Right lobe of liver (tissue), 6 donors: Measurements from ENCODE around the gene ACSBG1. TPM values are rescaled to one million over a fixed set of nuclear protein-coding genes. Genes with fewer than 3 reads are reported as not detected.

Experiments
- ATAC-seq, 4 donors: fragments of 200-7000 bp; cut with Tn5 transposase; one replicate each; pipeline ENCODE4 v1.9.1; 2020; ENCODE audit warnings: mild to moderate bottlenecking in 4 of 4, moderate library complexity in 4 of 4
- DNase-seq, 3 donors: peaks; one replicate each; pipeline ENCODE4 v3.0.0-alpha.2; 2020
- H3K27ac ChIP-seq, 3 donors: fragments of 200-600 bp; one replicate each; pipeline ENCODE4 v1.8.0; 2022
- H3K27me3 ChIP-seq, 2 donors: fragments of 200-600 bp; one replicate each; pipeline ENCODE4 v1.8.0; 2022
- H3K36me3 ChIP-seq, 4 donors: fragments of 200-600 bp; sonication (generic) in 1 of 4; one replicate each; pipeline versions ENCODE4 v1.5.1 to v1.8.0; 2017 to 2022; ENCODE audit warnings: control low read depth in 1 of 4
- H3K4me1 ChIP-seq, 4 donors: fragments of 200-600 bp; sonication (generic) in 1 of 4; one replicate each; pipeline versions ENCODE4 v1.5.1 to v1.8.0; 2017 to 2022; ENCODE audit warnings: control low read depth in 1 of 4
- H3K4me3 ChIP-seq, 3 donors: fragments of 200-600 bp; one replicate each; pipeline ENCODE4 v1.8.0; 2022
- H3K9me3 ChIP-seq, 4 donors: fragments of 200-600 bp; sonication (generic) in 1 of 4; one replicate each; pipeline versions ENCODE4 v1.5.1 to v1.8.0; 2017 to 2022; ENCODE audit warnings: control low read depth in 1 of 4
- CTCF ChIP-seq, 4 donors: fragments of 200-600 bp in 3 of 4; fragments of 450-650 bp in 1 of 4; IDR thresholded peaks; one replicate each; pipeline versions ENCODE4 v1.5.1 to v1.8.0; 2016 to 2022; ENCODE audit warnings: antibody characterized with exemption in 4 of 4, mild to moderate bottlenecking in 2 of 4
- POLR2A ChIP-seq: fragments of 450-650 bp; IDR thresholded peaks from one replicate; pipeline ENCODE4 v1.6.1; 2017; ENCODE audit warnings: antibody characterized with exemption, mild to moderate bottlenecking
- WGBS: methylation state at CpG from one replicate; pipeline ENCODE4 v1.1.6; 2018; ENCODE audit warnings: low coverage, low lambda C conversion rate; ENCODE audit not compliant: insufficient coverage; ENCODE audit errors: missing lambda C conversion rate; 5-methylcytosine and 5-hydroxymethylcytosine counted together
- intact Hi-C, 2 donors: fragments of 100-400 bp; cut with DNase I; formaldehyde crosslinking; loops; one replicate each; pipeline versions ENCODE4 v1.11.2 to v1.14.1; 2022
- total RNA-seq, 6 experiments: library from RNA; depleted of rRNA in 2 of 6; stranded (reverse); fragments of >200 nt in 2 of 6; fragmentation: NEBNext Ultra II Directional in 3 of 6; extraction: Animal tissue kit (Norgen Biotek cat#: 25700) in 3 of 6; gene quantifications; one replicate each; pipeline versions ENCODE4 v1.1.0 to v1.2.4, GENCODE V29; 2016 to 2023
- donor health status: DM: no; HTN: yes; CAD: no.
- donor health status: DM: no; HTN: no; CAD: no.
- donor health status: DM: no; HTN: no; CAD: no.
- donor health status: DM: no; HTN: yes; CAD: no.
- donor health status: DM: no; HTN: yes; CAD: no.

Gene ACSBG1
- total RNA-seq, 6 experiments from 2014 or later: not detected

GRCh38 chr15:78159395-78159794 lies 75.0 kb downstream of the ACSBG1 start:
- H3K27me3 ChIP-seq: no peaks in the 10 kb centered on the region
- WGBS: 100% methylated on average over 2 of the region's 3 CpGs
- H3K4me3 ChIP-seq: no peak overlapping the region
- peaks cover 0 to 64% (median 10%) of the 10 kb centered on the region in 4 donors for H3K36me3 ChIP-seq
- no peaks in the 10 kb centered on the region for H3K4me1 ChIP-seq
- H3K27ac ChIP-seq: no peak overlapping the region
- ATAC-seq (no peak), DNase-seq (no peak)
- intact Hi-C loops: no loop called here
- no peaks in the 10 kb centered on the region for H3K9me3 ChIP-seq
- TF ChIP-seq CTCF (IDR thresholded peaks at IDR 0.05) (no peak), POLR2A (no peak)

- no peak for TF ChIP-seq CTCF (IDR thresholded peaks at IDR 0.05)
- no peak for TF ChIP-seq POLR2A
- DNase-seq (no peak), ATAC-seq (no peak)
- H3K27ac ChIP-seq: no peak overlapping the region
- 35% methylated on average over 2 of the region's 2 CpGs for WGBS
- H3K4me3 ChIP-seq: no peak overlapping the region
- H3K4me1 ChIP-seq: no peaks in the 10 kb centered on the region
- H3K27me3 ChIP-seq: no peaks in the 10 kb centered on the region
- no peaks in the 10 kb centered on the region for H3K9me3 ChIP-seq
- peaks cover 0 to 46% (median 5%) of the 10 kb centered on the region in 4 donors for H3K36me3 ChIP-seq
- intact Hi-C loops: no loop called here
Observed at GRCh38 chr15:78157203-78157602, 77.2 kb downstream of the ACSBG1 start.

GRCh38 chr15:78156653-78157052 lies 77.7 kb downstream of the ACSBG1 start:
- Histone ChIP-seq H3K4me3 (no peak overlapping the region), H3K27ac (no peak overlapping the region), H3K27me3 (no peaks in the 10 kb centered on the region), H3K4me1 (no peaks in the 10 kb centered on the region), H3K9me3 (no peaks in the 10 kb centered on the region), H3K36me3 (peaks cover 0 to 41% (median 5%) of the 10 kb centered on the region in 4 donors)
- no peak for TF ChIP-seq POLR2A
- TF ChIP-seq CTCF (IDR thresholded peaks at IDR 0.05): no peak
- intact Hi-C loops: no loop called here
- WGBS: 67% methylated on average over 1 of the region's 1 CpG
- DNase-seq: no peak
- ATAC-seq: no peak

- H3K27me3 ChIP-seq: no peaks in the 10 kb centered on the region
- 81% methylated on average over 4 of the region's 4 CpGs for WGBS
- H3K4me3 ChIP-seq: no peak overlapping the region
- no peak for TF ChIP-seq POLR2A
- no peak for TF ChIP-seq CTCF (IDR thresholded peaks at IDR 0.05)
- no peaks in the 10 kb centered on the region for H3K9me3 ChIP-seq
- H3K27ac ChIP-seq: no peak overlapping the region
- ATAC-seq: no peak
- intact Hi-C loops: no loop called here
- H3K4me1 ChIP-seq: peaks cover 0 to 2% (median 0%) of the 10 kb centered on the region in 4 donors
- no peak for DNase-seq
- H3K36me3 ChIP-seq: peaks cover 0 to 29% (median 5%) of the 10 kb centered on the region in 4 donors
Observed at GRCh38 chr15:78155355-78155939, 78.9 kb downstream of the ACSBG1 start.
